ENCODE measurements around the gene ARHGAP26. TPM values are rescaled to one million over a fixed set of nuclear protein-coding genes. Genes with fewer than 3 reads are reported as not detected.

ARHGAP26 gene
- polyA plus RNA-seq, 3 donors: 26.5 to 56.8 (median 28.7) TPM

DNA sequence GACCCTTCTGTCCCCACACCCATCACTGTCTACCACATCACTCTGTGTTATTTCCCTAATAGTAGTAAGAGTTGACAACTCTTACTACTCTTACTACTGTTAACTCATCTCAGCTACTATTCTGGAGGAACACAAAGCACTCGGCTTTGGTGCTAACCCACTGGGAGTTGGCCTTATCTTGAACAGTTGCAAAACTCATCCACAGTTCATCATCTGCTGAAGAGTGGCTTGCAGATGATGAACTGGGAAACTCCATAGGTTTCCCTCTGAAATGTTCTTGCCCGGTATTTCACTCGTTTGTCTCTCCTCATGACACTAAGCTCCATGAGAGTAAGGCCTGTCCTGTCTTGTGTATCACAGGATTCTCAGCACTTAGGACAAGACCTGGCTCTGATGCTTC is 411.9 kb downstream of the ARHGAP26 start:
- no peak for TF ChIP-seq CTCF (IDR thresholded peaks at IDR 0.05)

DNA sequence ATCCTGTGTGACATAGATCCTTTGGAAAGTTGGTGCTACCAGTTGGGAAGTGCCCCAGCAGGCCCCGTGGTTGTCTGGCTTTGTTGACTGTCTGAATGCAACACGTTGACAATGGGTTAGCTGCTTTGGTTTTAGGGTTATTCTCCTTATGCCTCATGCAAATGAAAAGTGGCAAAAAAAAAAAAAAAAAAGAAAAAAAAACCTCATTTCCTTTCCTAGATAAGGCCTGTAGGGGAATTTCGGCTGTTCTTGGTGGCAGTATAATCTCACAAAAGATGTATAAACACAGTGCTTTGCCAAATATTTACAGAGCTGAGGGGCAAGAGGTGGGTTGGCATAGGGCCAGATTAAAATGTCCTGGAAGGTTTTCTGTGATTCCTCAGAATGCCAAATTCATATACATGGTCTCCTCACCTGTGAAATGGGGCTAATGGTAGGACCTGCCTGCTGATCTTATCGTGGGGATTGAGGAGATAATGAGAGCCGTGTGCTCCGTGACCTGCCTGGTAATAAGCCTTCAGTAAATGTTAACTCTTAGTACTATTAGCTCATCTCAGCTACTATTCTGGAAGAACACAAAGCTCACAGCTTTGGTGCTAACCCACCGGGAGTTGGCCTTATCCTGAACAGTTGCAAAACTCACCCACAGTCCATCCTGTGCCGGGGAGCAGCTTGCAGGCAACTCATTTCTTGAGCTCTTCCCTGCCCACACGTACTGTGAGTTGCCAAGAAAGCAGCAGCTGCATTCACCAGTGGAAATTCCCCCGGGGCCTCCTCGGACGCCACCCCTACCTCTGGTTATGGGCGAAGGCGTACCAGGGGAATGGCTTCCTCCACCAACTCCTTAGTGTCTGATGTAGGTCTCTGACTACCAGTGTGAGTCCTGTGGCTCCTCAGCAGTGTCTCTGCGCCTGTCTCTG is 413.0 kb downstream of the ARHGAP26 start:
- TF ChIP-seq CTCF (IDR thresholded peaks at IDR 0.05): no peak
- Histone ChIP-seq H4K20me1 (ENCODE audit: insufficient read depth, low read length) (peaks cover 95% of the 10 kb centered on the region), H3K4me1 (ENCODE audit: control insufficient read depth in 1 of 2, insufficient read depth in 2 of 2, low read length in 2 of 2) (peaks cover 5% of the 10 kb centered on the region in 2 donors), H3K27me3 (ENCODE audit: control insufficient read depth in 2 of 2, insufficient read depth in 2 of 2, low read length in 2 of 2) (no peaks in the 10 kb centered on the region), H3K4me2 (replicated peaks; ENCODE audit: extremely low read depth, low read length, poor library complexity, severe bottlenecking) (no peak overlapping the region), H3K4me3 (replicated peaks in 1 of 3; ENCODE audit: low read depth in 2 of 3, low read length in 3 of 3) (no peak overlapping the region), H3K36me3 (replicated peaks in 1 of 2; ENCODE audit: control insufficient read depth in 1 of 2, insufficient read depth in 2 of 2, low read length in 2 of 2) (peaks cover 9 to 62% of the 10 kb centered on the region in 2 donors), H3K9me3 (replicated peaks in 1 of 2; ENCODE audit: control insufficient read depth in 1 of 2, insufficient read depth in 1 of 2, low read length in 2 of 2) (no peaks in the 10 kb centered on the region), H3K79me2 (ENCODE audit: insufficient read depth, low read length) (no peaks in the 10 kb centered on the region), H2AFZ (ENCODE audit: insufficient read depth, low read depth, low read length, poor library complexity, severe bottlenecking) (no peak overlapping the region), H3K9ac (ENCODE audit: insufficient read depth, low read length, poor library complexity, severe bottlenecking) (no peak overlapping the region), H3K27ac (ENCODE audit: low read depth in 1 of 2, low read length in 2 of 2) (no peak overlapping the region)
- Mint-ChIP-seq H3K36me3 (peaks cover 59% of the 10 kb centered on the region in 2 donors), H3K9me3 (peaks cover 0 to 5% (median 0%) of the 10 kb centered on the region in 7 donors), H3K4me1 (peaks cover 22% of the 10 kb centered on the region), H3K27me3 (ENCODE audit: low read depth in 3 of 3) (no peaks in the 10 kb centered on the region), H3K27ac (peak overlapping the region in 3 of 7 donors; percentile 17 to 86 (median 22)), H3K4me3 (no peak overlapping the region)
- intact Hi-C loops (cut with micrococcal nuclease): no loop called here
- no peak for DNase-seq
- WGBS (ENCODE audit: insufficient coverage): 10% methylated on average over 4 of the region's 15 CpGs

More for the DNA sequence above, 411.9 kb downstream of the ARHGAP26 start:
- H2AFZ ChIP-seq (ENCODE audit: insufficient read depth, low read depth, low read length, poor library complexity, severe bottlenecking): no peak overlapping the region
- H3K36me3 ChIP-seq (replicated peaks in 1 of 2; ENCODE audit: control insufficient read depth in 1 of 2, insufficient read depth in 2 of 2, low read length in 2 of 2): peaks cover 13 to 61% of the 10 kb centered on the region in 2 donors
- H3K9me3 Mint-ChIP-seq: peaks cover 0 to 5% (median 0%) of the 10 kb centered on the region in 7 donors
- no peak overlapping the region for H3K4me3 Mint-ChIP-seq
- peaks cover 22% of the 10 kb centered on the region for H3K4me1 Mint-ChIP-seq
- no peak overlapping the region for H3K27ac ChIP-seq (ENCODE audit: low read depth in 1 of 2, low read length in 2 of 2)
- no peaks in the 10 kb centered on the region for H3K27me3 ChIP-seq (ENCODE audit: control insufficient read depth in 2 of 2, insufficient read depth in 2 of 2, low read length in 2 of 2)
- intact Hi-C loops (cut with micrococcal nuclease): no loop called here
- H4K20me1 ChIP-seq (ENCODE audit: insufficient read depth, low read length): peaks cover 92% of the 10 kb centered on the region
- peaks cover 52% of the 10 kb centered on the region in 2 donors for H3K36me3 Mint-ChIP-seq
- DNase-seq: no peak
- no peaks in the 10 kb centered on the region for H3K79me2 ChIP-seq (ENCODE audit: insufficient read depth, low read length)
- H3K4me3 ChIP-seq (replicated peaks in 1 of 3; ENCODE audit: low read depth in 2 of 3, low read length in 3 of 3): no peak overlapping the region
- no peaks in the 10 kb centered on the region for H3K9me3 ChIP-seq (replicated peaks in 1 of 2; ENCODE audit: control insufficient read depth in 1 of 2, insufficient read depth in 1 of 2, low read length in 2 of 2)
- H3K9ac ChIP-seq (ENCODE audit: insufficient read depth, low read length, poor library complexity, severe bottlenecking): no peak overlapping the region
- H3K27ac Mint-ChIP-seq: no peak overlapping the region
- no peaks in the 10 kb centered on the region for H3K27me3 Mint-ChIP-seq (ENCODE audit: low read depth in 3 of 3)
- peaks cover 5% of the 10 kb centered on the region in 2 donors for H3K4me1 ChIP-seq (ENCODE audit: control insufficient read depth in 1 of 2, insufficient read depth in 2 of 2, low read length in 2 of 2)
- H3K4me2 ChIP-seq (replicated peaks; ENCODE audit: extremely low read depth, low read length, poor library complexity, severe bottlenecking): no peak overlapping the region
- WGBS (ENCODE audit: insufficient coverage): 100% methylated on average over 3 of the region's 3 CpGs
